Measurements from ENCODE around the gene LYZ. TPM values are rescaled to one million over a fixed set of nuclear protein-coding genes. Genes with fewer than 3 reads are reported as not detected.
A peak's percentile ranks its signal among the peaks of the same experiment; 100 is the strongest.

The LYZ gene
- total and polyA plus RNA-seq, 9 of the 15 experiments (the other 6 are each of a cell fraction or from before 2014, with no cell fraction given) = 27.2 to 96.3 (median 42.1) TPM

DNA sequence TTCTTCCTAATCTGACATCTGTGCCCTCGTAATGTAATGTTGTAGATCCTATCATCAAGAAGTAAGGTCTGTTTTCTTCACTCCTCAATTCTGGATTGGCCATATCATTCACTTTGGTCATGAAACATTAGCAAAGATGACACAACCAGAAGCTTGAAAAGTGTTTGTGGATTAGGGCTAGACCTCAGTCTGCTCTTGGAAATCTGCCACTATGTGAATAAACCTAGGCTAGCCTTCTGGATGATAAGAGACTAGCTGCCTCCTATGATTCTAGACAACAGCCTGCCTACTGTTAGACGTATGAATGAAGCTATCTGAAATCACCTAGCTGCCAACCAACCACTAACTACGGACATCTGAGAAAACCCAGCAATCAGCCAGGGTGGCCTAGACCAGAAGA, 38.7 kb upstream of the LYZ start:
- FAIRE-seq = peak; percentile 35
- CTCF ChIA-PET (ENCODE audit: low intra/inter-chr PET ratio) = no interaction called here
- no peaks in the 10 kb centered on the region for H3K9me1 ChIP-seq (ENCODE audit: control insufficient read depth, insufficient read depth, low read length)
- H3K27me3 ChIP-seq (ENCODE audit: control insufficient read depth in 2 of 2, insufficient read depth in 2 of 2, low read length in 2 of 2) = no peaks in the 10 kb centered on the region
- no peak overlapping the region for H3K4me2 ChIP-seq (ENCODE audit: insufficient read depth, low read length)
- H4K20me1 ChIP-seq (replicated peaks; ENCODE audit: control insufficient read depth, insufficient read depth, low read length) = no peaks in the 10 kb centered on the region
- H3K9ac ChIP-seq (ENCODE audit: insufficient read depth in 1 of 2, low read depth in 2 of 2, low read length in 2 of 2) = no peak overlapping the region
- peak in 1 of 4 experiments; percentile 19 for DNase-seq (ENCODE audit: extremely low read depth in 1 of 4, low spot score in 3 of 4)
- ATAC-seq = no peak
- no peak overlapping the region for H3K4me3 ChIP-seq
- H3K4me1 ChIP-seq (replicated peaks in 1 of 2; ENCODE audit: control insufficient read depth in 2 of 2, insufficient read depth in 2 of 2, low read length in 2 of 2) = no peaks in the 10 kb centered on the region; a peak in 1 of 5 replicates
- POLR2A ChIA-PET = no interaction called here
- H3K27ac ChIP-seq (ENCODE audit: extremely low read depth, low read depth, low read length) = no peak overlapping the region
- no peaks in the 10 kb centered on the region for H3K79me2 ChIP-seq (ENCODE audit: control insufficient read depth, insufficient read depth, low read length)
- 18% methylated on average over 3 of the region's 3 CpGs for WGBS (ENCODE audit: insufficient coverage, low coverage, missing lambda C conversion rate)
- no peaks in the 10 kb centered on the region for H3K36me3 ChIP-seq (ENCODE audit: control insufficient read depth, insufficient read depth, low read length)
- H2AFZ ChIP-seq (ENCODE audit: low read depth, low read length) = no peak overlapping the region
- in situ Hi-C loops (cut with MboI) = no loop called here
- intact Hi-C loops (cut with micrococcal nuclease) = no loop called here
- BruUV-seq (replicated peaks) = no TSS peak
- TF ChIP-seq, protein P1, sequence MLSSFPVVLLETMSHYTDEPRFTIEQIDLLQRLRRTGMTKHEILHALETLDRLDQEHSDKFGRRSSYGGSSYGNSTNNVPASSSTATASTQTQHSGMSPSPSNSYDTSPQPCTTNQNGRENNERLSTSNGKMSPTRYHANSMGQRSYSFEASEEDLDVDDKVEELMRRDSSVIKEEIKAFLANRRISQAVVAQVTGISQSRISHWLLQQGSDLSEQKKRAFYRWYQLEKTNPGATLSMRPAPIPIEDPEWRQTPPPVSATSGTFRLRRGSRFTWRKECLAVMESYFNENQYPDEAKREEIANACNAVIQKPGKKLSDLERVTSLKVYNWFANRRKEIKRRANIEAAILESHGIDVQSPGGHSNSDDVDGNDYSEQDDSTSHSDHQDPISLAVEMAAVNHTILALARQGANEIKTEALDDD (IDR thresholded peaks at IDR 0.05) = peak; percentile 56
- TF ChIP-seq ZNF780A (CRISPR knock-in tag; IDR thresholded peaks at IDR 0.05) (no peak), E2F3 (CRISPR knock-in tag; IDR thresholded peaks at IDR 0.05) (no peak)
- H3K9me3 ChIP-seq (replicated peaks; ENCODE audit: control insufficient read depth, insufficient read depth, low read depth, low read length) = no peaks in the 10 kb centered on the region; the same call in 1 of the 2 replicates

- H3K4me2 ChIP-seq (ENCODE audit: insufficient read depth, low read length) = no peak overlapping the region
- H3K27ac ChIP-seq (ENCODE audit: extremely low read depth, low read depth, low read length) = no peak overlapping the region
- H3K9me3 ChIP-seq (replicated peaks; ENCODE audit: control insufficient read depth, insufficient read depth, low read depth, low read length) = no peaks in the 10 kb centered on the region; the same call in 1 of the 2 replicates
- in situ Hi-C loops (cut with MboI) = no loop called here
- no peak overlapping the region for H3K4me3 ChIP-seq
- H3K79me2 ChIP-seq (ENCODE audit: control insufficient read depth, insufficient read depth, low read length) = no peaks in the 10 kb centered on the region
- no peaks in the 10 kb centered on the region; a peak in 1 of 5 replicates for H3K4me1 ChIP-seq (replicated peaks in 1 of 2; ENCODE audit: control insufficient read depth in 2 of 2, insufficient read depth in 2 of 2, low read length in 2 of 2)
- 6% methylated on average over 3 of the region's 3 CpGs for WGBS (ENCODE audit: insufficient coverage, low coverage, missing lambda C conversion rate)
- ChIA-PET POLR2A (interaction anchor here (0.5 kb wide), 1 partner anchor 39 kb away, joined by 4 read pairs; no protein-coding TSS in a partner anchor), CTCF (ENCODE audit: low intra/inter-chr PET ratio) (no interaction called here)
- no TSS peak for BruUV-seq (replicated peaks)
- no peak overlapping the region for H2AFZ ChIP-seq (ENCODE audit: low read depth, low read length)
- intact Hi-C loops (cut with micrococcal nuclease) = no loop called here
- no peaks in the 10 kb centered on the region for H3K9me1 ChIP-seq (ENCODE audit: control insufficient read depth, insufficient read depth, low read length)
- no peaks in the 10 kb centered on the region for H3K27me3 ChIP-seq (ENCODE audit: control insufficient read depth in 2 of 2, insufficient read depth in 2 of 2, low read length in 2 of 2)
- no peak overlapping the region for H3K9ac ChIP-seq (ENCODE audit: insufficient read depth in 1 of 2, low read depth in 2 of 2, low read length in 2 of 2)
- FAIRE-seq (no peak), ATAC-seq (no peak), DNase-seq (ENCODE audit: extremely low read depth in 1 of 4, low spot score in 3 of 4) (no peak)
- H4K20me1 ChIP-seq (replicated peaks; ENCODE audit: control insufficient read depth, insufficient read depth, low read length) = no peaks in the 10 kb centered on the region
- no peaks in the 10 kb centered on the region for H3K36me3 ChIP-seq (ENCODE audit: control insufficient read depth, insufficient read depth, low read length)
- TF ChIP-seq, protein P1 (IDR thresholded peaks at IDR 0.05) = no peak
- TF ChIP-seq RBM39 (optimal IDR thresholded peaks at IDR 0.05; ENCODE audit: low read depth, low read length) (no peak), JUND (IDR thresholded peaks at IDR 0.05; ENCODE audit: borderline replicate concordance, low read depth, low read length) (no peak), JUND (tag; IDR thresholded peaks at IDR 0.05; ENCODE audit: borderline replicate concordance, low read depth, low read length) (no peak), ATF7 (IDR thresholded peaks at IDR 0.05) (no peak), FOXP4 (CRISPR knock-in tag; IDR thresholded peaks at IDR 0.05; ENCODE audit: borderline replicate concordance) (no peak), SFPQ (IDR thresholded peaks at IDR 0.05; ENCODE audit: low read depth, low read length) (no peak)
These were observed 35.0 kb upstream of the LYZ start for GRCh38 chr12:69313209-69313608.
